ENCODE measurements around the gene SNX10.
"Not testable (repeated sequence)": the region's sequence is repeated elsewhere in the genome, so short reads cannot be mapped to it uniquely, and the experiment has no call there.

Gene SNX10, protein sequence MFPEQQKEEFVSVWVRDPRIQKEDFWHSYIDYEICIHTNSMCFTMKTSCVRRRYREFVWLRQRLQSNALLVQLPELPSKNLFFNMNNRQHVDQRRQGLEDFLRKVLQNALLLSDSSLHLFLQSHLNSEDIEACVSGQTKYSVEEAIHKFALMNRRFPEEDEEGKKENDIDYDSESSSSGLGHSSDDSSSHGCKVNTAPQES

DNA sequence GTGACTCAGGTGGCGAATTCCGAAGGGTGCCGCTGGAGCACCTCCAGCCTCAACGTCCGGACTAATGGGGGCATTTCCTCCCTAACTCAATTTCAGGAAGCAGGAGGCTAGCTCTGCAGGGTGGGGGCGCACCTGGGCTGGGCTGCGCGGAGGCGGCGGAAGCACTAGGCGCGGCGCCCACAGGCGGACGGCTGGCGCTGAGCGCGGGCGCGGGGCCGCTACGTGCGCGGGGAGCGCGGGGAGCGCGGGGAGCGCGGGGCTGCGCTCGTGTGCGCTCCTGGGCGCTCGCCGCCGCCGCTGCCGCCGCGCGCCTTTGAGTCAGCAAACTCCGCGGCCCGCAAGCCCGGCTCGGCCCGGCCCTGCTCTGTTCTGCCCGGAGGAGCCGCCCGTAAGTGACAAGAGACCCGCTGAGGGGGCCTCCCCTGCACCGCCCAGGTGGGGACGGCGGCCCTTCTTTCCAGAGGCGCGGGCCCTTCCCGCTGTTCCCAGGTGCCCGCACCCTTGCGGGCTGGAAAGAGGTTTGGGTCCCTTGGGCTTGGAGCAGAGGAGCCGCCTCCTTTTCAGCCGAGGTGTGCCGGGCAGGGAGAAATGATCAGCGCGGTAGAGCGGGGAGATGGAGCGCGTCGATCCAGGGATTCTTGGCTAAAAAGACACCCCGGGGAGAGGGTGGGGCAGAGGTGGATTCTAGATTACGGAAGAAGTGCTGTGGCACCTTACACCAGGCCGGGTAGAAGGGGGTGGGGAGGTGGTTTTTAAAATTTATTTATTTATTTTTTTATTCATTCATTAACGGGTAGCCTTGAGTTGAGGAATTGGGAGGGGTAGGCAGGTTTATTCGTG is at the start of gene SNX10:
Gene SNX10 (plus strand): TSS at position 164 of the 840 bp plus-strand sequence. CDS start 54,581 bp downstream, outside the sequence.
- peak; percentile 32 for DNase-seq (ENCODE audit: low read depth)

GRCh38 chr7:26245150-26245549 is 46.5 kb upstream of the SNX10 start:
- DNase-seq (ENCODE audit: low read depth), result no peak

DNA sequence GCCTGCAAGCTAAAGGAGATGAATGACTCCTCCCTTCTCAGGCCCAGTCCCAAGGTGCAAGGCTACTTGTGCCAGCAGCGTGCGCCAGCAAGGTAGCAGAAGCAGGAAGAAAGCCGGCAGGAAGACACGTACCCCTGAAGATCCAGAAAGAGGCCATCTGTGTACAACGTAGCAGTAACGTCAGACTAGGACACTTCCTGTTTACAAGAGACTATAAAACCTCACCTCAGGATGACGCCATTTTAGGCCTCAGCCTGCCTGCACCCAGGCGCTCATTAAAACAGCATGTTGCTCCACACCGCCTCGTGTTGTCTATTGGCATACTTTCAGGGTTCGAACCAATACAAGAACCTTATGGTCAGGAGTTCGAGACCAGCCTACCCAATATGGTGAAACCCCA is 41.4 kb upstream of the SNX10 start:
- DNase-seq (ENCODE audit: low read depth), result no peak

DNA sequence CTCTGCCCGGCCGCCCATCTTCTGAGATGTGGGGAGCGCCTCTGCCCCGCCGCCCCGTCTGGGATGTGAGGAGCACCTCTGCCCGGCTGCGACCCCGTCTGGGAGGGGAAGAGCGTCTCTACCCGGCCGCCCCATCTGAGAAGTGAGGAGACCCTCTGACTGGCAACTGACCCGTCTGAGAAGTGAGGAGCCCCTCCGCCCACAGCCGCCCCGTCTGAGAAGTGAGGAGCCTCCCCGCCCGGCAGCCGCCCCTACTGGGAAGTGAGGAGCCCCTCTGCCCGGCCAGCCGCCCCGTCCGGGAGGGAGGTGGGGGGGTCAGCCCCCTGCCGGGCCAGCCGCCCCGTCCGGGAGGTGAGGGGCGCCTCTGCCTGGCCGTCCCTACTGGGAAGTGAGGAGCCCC is 29.8 kb upstream of the SNX10 start:
- DNase-seq (ENCODE audit: low read depth), result not testable (repeated sequence)

- no peak for DNase-seq (ENCODE audit: low read depth)
Observed at GRCh38 chr7:26265065-26265464, 26.6 kb upstream of the SNX10 start.

GRCh38 chr7:26265499-26266075 is 26.1 kb upstream of the SNX10 start:
- no peak for DNase-seq (ENCODE audit: low read depth)

GRCh38 chr7:26267601-26268166 is 24.0 kb upstream of the SNX10 start:
- DNase-seq (ENCODE audit: low read depth), result no peak

GRCh38 chr7:26275213-26275612 is 16.4 kb upstream of the SNX10 start:
- DNase-seq (ENCODE audit: low read depth), result no peak

GRCh38 chr7:26278770-26279169 is 12.9 kb upstream of the SNX10 start:
- no peak for DNase-seq (ENCODE audit: low read depth)

DNA sequence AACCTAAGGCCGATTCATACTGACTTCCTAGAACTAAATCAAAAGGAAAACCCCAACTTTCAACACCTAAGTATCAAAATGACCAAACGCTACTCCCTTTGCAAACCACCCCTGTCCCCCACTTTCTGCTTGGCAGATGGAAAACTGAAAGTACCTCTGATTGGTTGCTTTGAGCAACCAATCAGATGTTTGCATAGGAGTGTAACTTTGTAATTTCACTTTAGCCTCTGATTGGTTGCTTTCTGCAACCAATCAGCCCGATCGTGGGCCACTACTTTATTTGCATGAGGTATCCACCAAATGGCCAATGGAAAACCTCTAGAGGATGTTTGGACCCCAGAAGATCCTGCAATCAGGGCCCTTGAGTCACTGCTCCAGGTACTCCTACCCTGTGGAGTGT is 12.3 kb upstream of the SNX10 start:
- no peak for DNase-seq (ENCODE audit: low read depth)

GRCh38 chr7:26280097-26280496 is 11.6 kb upstream of the SNX10 start:
- DNase-seq (ENCODE audit: low read depth), result no peak

DNA sequence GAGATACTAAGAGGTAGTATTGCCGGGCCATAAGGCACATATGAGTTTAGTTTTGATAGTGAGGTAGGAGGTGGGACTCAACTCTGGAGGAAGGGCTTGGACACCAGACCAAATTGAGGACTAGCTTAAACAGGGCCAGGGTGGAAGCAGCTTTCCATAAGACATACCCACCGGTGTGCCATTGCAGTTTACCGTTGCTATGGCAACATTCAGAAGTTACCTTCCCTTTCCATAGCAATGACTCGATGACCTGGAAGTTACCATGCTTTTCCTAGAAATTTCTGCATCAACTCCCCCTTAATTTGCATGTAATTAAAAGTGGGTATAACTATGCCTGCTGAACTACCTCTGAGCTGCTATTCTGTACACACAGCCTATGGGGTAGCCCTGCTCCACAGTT is 10.9 kb upstream of the SNX10 start:
- no peak for DNase-seq (ENCODE audit: low read depth)

GRCh38 chr7:26284477-26284876 is 7.2 kb upstream of the SNX10 start:
- DNase-seq (ENCODE audit: low read depth), result no peak

DNA sequence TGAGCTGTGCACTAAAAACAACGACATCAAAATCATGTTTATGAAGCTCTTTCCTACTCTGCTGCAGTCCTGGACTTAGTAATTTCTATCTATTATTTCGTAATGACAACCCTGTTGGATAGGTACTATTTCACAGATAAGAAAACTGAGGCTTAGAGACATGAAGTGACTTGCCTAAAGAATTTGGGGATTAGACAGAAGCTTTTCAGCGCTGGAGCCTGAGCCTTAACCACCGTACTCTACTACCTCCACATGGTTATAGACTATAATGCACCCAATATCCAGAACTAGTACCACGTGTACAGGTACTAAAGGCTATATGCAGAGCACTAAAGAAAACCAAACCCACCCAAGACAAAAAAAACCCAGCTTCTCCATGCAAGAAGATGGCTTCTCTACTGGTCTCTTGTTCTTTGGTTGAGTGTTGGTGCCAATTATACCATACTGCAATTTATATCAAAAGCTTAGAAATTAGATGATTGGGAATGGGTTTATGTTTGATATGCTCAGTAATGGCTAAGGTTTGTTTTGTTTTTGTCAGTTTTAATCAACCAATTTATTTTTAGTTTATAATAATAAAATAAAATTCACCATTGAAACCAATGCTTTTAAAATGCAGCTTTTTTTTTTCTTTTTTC is 6.5 kb upstream of the SNX10 start:
- no peak for DNase-seq (ENCODE audit: low read depth)

GRCh38 chr7:26286157-26286556 is 5.5 kb upstream of the SNX10 start:
- no peak for DNase-seq (ENCODE audit: low read depth)

- not testable (repeated sequence) for DNase-seq (ENCODE audit: low read depth)
Observed at GRCh38 chr7:26288126-26288525, 3.5 kb upstream of the SNX10 start.

DNA sequence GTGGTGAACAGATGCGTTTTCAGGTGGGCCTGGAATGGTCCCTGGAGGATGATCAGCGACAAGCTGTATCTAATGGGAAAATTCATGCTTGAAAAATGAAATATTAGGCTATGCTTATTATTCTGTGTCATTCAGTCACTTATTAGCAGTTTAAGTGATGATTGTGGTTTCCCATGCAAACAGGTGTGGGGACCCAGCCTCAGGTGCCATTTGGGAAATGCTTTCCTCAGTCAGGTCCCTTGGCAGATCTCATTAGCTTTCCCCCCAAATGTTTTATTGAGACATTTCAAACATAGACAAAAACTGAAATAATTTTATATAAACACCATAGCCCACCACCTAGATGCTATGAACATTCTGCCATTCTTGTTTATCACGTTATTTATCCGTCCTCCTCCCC is 411 bp upstream of the SNX10 start:
- no peak for DNase-seq (ENCODE audit: low read depth)

GRCh38 chr7:26292768-26293560 is 1.3 kb downstream of the SNX10 start:
- no peak for DNase-seq (ENCODE audit: low read depth)

GRCh38 chr7:26293569-26294308 is 2.1 kb downstream of the SNX10 start:
- peak; percentile 27 for DNase-seq (ENCODE audit: low read depth)

DNA sequence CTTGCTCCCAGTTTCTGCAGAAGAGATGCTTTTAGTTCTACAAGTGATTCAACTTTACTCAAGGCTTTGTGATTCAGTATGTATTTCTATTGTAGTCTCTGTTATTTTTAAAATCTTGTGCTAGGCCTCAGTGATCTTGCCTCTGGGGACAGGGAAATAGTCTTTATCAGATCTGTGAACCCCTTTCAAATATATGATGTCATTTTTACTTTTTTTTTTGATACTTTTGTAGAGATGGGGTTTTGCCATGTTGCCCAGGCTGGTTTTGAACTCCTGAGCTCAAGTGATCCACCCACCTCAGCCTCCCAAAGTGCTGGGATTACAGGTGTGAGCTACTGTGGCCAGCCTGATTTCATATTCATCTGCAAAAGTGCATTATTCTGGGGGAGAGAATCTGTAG is 3.4 kb downstream of the SNX10 start:
- no peak for DNase-seq (ENCODE audit: low read depth)

- no peak for DNase-seq (ENCODE audit: low read depth)
Observed at GRCh38 chr7:26295586-26295985, 3.9 kb downstream of the SNX10 start.

Measured in stimulated activated CD8-positive, alpha-beta memory T cell treated with anti-CD3 and anti-CD28 coated beads, Interleukin-7, amount 100 ng/mL, for 24 hours (primary cell).